ENCODE results near the gene F2R. TPM values are rescaled to one million over a fixed set of nuclear protein-coding genes. Genes with fewer than 3 reads are reported as not detected.

Gene F2R
- total and polyA plus RNA-seq, 2 of the 13 experiments (the other 11 are each of a cell fraction or from before 2014, with no cell fraction given), result 8.3 to 12.3 TPM

DNA sequence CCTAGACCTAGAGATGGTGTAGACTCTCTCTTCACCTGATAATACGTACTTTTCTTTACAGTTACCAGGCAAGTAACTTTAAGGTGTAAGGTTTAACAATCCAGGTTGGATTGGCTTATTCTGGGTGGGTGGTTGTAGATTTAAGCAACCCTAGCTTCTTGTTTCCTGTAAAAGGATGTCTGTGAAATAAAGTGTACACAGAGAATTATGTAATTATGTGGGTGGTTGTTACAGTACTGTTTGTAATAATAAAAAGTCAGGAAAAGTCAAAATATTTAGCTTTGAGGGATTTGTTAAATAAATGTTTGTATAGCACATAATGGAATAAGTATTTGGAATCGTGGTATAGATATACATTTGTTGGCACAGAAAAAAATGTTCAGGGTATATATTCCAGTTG lies 43.7 kb upstream of the F2R start:
- ChIA-PET CTCF (ENCODE audit: low intra/inter-chr PET ratio, low total read pairs) (no interaction called here), POLR2A (no interaction called here)
- ATAC-seq (no peak), FAIRE-seq (no peak), DNase-seq (ENCODE audit: low spot score) (no peak)
- Histone ChIP-seq H3K27me3 (ENCODE audit: control insufficient read depth in 1 of 2, insufficient read depth in 2 of 2, low read length in 2 of 2) (no peaks in the 10 kb centered on the region), H3K79me2 (ENCODE audit: insufficient read depth, low read length) (no peaks in the 10 kb centered on the region), H3K9me3 (ENCODE audit: low read length) (no peaks in the 10 kb centered on the region), H3K4me2 (ENCODE audit: low read depth, low read length) (no peak overlapping the region), H3K27ac (ENCODE audit: extremely low read length, insufficient read depth, low read length) (no peak overlapping the region), H4K20me1 (ENCODE audit: insufficient read depth, low read length) (no peaks in the 10 kb centered on the region), H3K9ac (ENCODE audit: insufficient read depth, low read depth, low read length) (no peak overlapping the region), H3K4me1 (ENCODE audit: insufficient read depth, low read length) (peaks cover 31% of the 10 kb centered on the region), H2AFZ (ENCODE audit: low read length) (no peak overlapping the region), H3K36me3 (replicated peaks in 1 of 2; ENCODE audit: control insufficient read depth in 1 of 2, insufficient read depth in 2 of 2, low read length in 2 of 2) (peaks cover 6 to 45% of the 10 kb centered on the region in 2 experiments), H3K4me3 (replicated peaks in 1 of 3; ENCODE audit: insufficient read depth in 1 of 3, low read depth in 2 of 3, low read length in 3 of 3) (no peak overlapping the region)
- intact Hi-C loops (cut with micrococcal nuclease; ENCODE audit: unreplicated experiment), result no loop called here
- BruUV-seq (replicated peaks), result no TSS peak
- in situ Hi-C loops (cut with HindIII; ENCODE audit: extremely low pct_ligation_motif_present, low pct_unique_long_range_greater_than_20kb), result no loop called here
- 80% methylated on average over 2 of the region's 2 CpGs for WGBS (ENCODE audit: low lambda C conversion rate)
- TF ChIP-seq AGO1 (IDR thresholded peaks at IDR 0.05; ENCODE audit: low read depth, low read length, poor library complexity, severe bottlenecking) (no peak), REXO4 (CRISPR knock-in tag; IDR thresholded peaks at IDR 0.05; ENCODE audit: borderline replicate concordance) (no peak), CHD2 (IDR thresholded peaks at IDR 0.05; ENCODE audit: low read depth, low read length) (no peak), KLF12 (CRISPR knock-in tag; IDR thresholded peaks at IDR 0.05; ENCODE audit: borderline replicate concordance) (no peak), MEIS2 (CRISPR knock-in tag; IDR thresholded peaks at IDR 0.05) (no peak), CAMTA2 (CRISPR knock-in tag; IDR thresholded peaks at IDR 0.05; ENCODE audit: borderline replicate concordance) (no peak), ZNF329 (CRISPR knock-in tag; IDR thresholded peaks at IDR 0.05; ENCODE audit: low read depth) (no peak)
- TF ChIP-seq, protein P1, sequence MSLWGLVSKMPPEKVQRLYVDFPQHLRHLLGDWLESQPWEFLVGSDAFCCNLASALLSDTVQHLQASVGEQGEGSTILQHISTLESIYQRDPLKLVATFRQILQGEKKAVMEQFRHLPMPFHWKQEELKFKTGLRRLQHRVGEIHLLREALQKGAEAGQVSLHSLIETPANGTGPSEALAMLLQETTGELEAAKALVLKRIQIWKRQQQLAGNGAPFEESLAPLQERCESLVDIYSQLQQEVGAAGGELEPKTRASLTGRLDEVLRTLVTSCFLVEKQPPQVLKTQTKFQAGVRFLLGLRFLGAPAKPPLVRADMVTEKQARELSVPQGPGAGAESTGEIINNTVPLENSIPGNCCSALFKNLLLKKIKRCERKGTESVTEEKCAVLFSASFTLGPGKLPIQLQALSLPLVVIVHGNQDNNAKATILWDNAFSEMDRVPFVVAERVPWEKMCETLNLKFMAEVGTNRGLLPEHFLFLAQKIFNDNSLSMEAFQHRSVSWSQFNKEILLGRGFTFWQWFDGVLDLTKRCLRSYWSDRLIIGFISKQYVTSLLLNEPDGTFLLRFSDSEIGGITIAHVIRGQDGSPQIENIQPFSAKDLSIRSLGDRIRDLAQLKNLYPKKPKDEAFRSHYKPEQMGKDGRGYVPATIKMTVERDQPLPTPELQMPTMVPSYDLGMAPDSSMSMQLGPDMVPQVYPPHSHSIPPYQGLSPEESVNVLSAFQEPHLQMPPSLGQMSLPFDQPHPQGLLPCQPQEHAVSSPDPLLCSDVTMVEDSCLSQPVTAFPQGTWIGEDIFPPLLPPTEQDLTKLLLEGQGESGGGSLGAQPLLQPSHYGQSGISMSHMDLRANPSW (CRISPR knock-in tag; IDR thresholded peaks at IDR 0.05; ENCODE audit: borderline replicate concordance), result no peak
- TF ChIP-seq, protein P2, sequence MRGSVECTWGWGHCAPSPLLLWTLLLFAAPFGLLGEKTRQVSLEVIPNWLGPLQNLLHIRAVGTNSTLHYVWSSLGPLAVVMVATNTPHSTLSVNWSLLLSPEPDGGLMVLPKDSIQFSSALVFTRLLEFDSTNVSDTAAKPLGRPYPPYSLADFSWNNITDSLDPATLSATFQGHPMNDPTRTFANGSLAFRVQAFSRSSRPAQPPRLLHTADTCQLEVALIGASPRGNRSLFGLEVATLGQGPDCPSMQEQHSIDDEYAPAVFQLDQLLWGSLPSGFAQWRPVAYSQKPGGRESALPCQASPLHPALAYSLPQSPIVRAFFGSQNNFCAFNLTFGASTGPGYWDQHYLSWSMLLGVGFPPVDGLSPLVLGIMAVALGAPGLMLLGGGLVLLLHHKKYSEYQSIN (CRISPR knock-in tag; IDR thresholded peaks at IDR 0.05; ENCODE audit: borderline replicate concordance), result no peak
- TF ChIP-seq, protein P3, sequence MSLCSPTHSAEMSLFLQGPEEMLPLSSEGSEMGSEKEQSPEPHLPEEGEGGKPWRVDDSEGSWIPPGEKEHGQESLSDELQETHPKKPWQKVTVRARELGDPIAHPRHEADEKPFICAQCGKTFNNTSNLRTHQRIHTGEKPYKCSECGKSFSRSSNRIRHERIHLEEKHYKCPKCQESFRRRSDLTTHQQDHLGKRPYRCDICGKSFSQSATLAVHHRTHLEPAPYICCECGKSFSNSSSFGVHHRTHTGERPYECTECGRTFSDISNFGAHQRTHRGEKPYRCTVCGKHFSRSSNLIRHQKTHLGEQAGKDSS (CRISPR knock-in tag; IDR thresholded peaks at IDR 0.05; ENCODE audit: borderline replicate concordance, low read depth), result no peak
- TF ChIP-seq, protein P4, sequence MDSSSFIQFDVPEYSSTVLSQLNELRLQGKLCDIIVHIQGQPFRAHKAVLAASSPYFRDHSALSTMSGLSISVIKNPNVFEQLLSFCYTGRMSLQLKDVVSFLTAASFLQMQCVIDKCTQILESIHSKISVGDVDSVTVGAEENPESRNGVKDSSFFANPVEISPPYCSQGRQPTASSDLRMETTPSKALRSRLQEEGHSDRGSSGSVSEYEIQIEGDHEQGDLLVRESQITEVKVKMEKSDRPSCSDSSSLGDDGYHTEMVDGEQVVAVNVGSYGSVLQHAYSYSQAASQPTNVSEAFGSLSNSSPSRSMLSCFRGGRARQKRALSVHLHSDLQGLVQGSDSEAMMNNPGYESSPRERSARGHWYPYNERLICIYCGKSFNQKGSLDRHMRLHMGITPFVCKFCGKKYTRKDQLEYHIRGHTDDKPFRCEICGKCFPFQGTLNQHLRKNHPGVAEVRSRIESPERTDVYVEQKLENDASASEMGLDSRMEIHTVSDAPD (CRISPR knock-in tag; IDR thresholded peaks at IDR 0.05), result no peak
- TF ChIP-seq, protein P5, sequence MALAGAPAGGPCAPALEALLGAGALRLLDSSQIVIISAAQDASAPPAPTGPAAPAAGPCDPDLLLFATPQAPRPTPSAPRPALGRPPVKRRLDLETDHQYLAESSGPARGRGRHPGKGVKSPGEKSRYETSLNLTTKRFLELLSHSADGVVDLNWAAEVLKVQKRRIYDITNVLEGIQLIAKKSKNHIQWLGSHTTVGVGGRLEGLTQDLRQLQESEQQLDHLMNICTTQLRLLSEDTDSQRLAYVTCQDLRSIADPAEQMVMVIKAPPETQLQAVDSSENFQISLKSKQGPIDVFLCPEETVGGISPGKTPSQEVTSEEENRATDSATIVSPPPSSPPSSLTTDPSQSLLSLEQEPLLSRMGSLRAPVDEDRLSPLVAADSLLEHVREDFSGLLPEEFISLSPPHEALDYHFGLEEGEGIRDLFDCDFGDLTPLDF (CRISPR knock-in tag; IDR thresholded peaks at IDR 0.05), result no peak
- TF ChIP-seq, protein P6, sequence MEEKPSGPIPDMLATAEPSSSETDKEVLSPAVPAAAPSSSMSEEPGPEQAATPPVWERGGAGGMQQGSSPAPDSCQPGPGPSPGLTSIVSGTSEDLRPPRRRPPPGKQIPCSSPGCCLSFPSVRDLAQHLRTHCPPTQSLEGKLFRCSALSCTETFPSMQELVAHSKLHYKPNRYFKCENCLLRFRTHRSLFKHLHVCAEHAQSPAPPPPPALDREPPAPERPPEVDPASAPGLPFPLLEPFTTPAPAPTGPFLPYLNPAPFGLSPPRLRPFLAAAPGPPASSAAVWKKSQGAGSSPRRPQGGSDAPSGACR (CRISPR knock-in tag; IDR thresholded peaks at IDR 0.05), result no peak
- TF ChIP-seq, protein P7, sequence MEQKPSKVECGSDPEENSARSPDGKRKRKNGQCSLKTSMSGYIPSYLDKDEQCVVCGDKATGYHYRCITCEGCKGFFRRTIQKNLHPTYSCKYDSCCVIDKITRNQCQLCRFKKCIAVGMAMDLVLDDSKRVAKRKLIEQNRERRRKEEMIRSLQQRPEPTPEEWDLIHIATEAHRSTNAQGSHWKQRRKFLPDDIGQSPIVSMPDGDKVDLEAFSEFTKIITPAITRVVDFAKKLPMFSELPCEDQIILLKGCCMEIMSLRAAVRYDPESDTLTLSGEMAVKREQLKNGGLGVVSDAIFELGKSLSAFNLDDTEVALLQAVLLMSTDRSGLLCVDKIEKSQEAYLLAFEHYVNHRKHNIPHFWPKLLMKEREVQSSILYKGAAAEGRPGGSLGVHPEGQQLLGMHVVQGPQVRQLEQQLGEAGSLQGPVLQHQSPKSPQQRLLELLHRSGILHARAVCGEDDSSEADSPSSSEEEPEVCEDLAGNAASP (CRISPR knock-in tag; IDR thresholded peaks at IDR 0.05; ENCODE audit: borderline replicate concordance), result no peak
